SK-N-SH (cell line): Measurements from ENCODE around the gene ANKRD34A. TPM values are rescaled to one million over a fixed set of nuclear protein-coding genes. Genes with fewer than 3 reads are reported as not detected.
A peak's percentile ranks its signal among the peaks of the same experiment; 100 is the strongest.

Experiments used
- CTCF ChIA-PET: fragments of 300-600, 350-600 bp; formaldehyde crosslinking; extraction: SDS; loops from one replicate; lab custom pipeline; 2021; lab: Yijun Ruan, JAX
- POLR2A ChIA-PET: fragments of 350-600 bp; sonication (Branson Sonifier 250); formaldehyde crosslinking; extraction: SDS; loops from one replicate; lab custom pipeline; 2020; ENCODE audit warnings: antibody characterized with exemption, inconsistent platforms; lab: Yijun Ruan, JAX
- DNase-seq: peaks from one replicate; pipeline ENCODE4 v3.0.0; 2012
- H2AFZ ChIP-seq: fragments of 200-600 bp; sonication (generic); 2 replicates; pipeline ENCODE4 v1.8.1; 2016; ENCODE audit warnings: antibody characterized with exemption, mild to moderate bottlenecking, low read depth
- H3F3A ChIP-seq: fragments of 200-600 bp; sonication (generic); replicated peaks from 2 replicates; pipeline ENCODE3; 2016; ENCODE audit warnings: antibody characterized with exemption, mild to moderate bottlenecking; ENCODE audit not compliant: insufficient read depth
- H3K27ac ChIP-seq, 2 experiments: fragments of 200-500 bp in 1 of 2; fragments of 200-600 bp in 1 of 2; sonication (Bioruptor generic) in 1 of 2; sonication (generic), shearing (Covaris generic) in 1 of 2; 2 replicates each; pipeline versions ENCODE4 v1.5.1 to v1.6.1; 2014 to 2016; ENCODE audit warnings: low read depth in 2 of 2, inconsistent platforms in 1 of 2, low read length in 1 of 2, mild to moderate bottlenecking in 1 of 2, mixed read lengths in 1 of 2
- H3K27me3 ChIP-seq: fragments of 200-600 bp; sonication (generic), shearing (Covaris generic); 2 replicates; pipeline ENCODE4 v1.6.1; 2016; ENCODE audit warnings: mixed run types; ENCODE audit not compliant: insufficient read depth
- H3K36me3 ChIP-seq, 2 experiments: fragments of 200-500 bp in 1 of 2; fragments of 200-600 bp in 1 of 2; sonication (Bioruptor generic) in 1 of 2; sonication (generic) in 1 of 2; replicated peaks in 1 of 2; 2 replicates each; pipeline versions ENCODE3 to v1.5.1; 2014 to 2016; ENCODE audit warnings: low read length in 1 of 2, mild to moderate bottlenecking in 1 of 2; ENCODE audit not compliant: insufficient read depth in 2 of 2, control insufficient read depth in 1 of 2
- H3K4me1 ChIP-seq, 2 experiments: fragments of 200-500 bp in 1 of 2; fragments of 200-600 bp in 1 of 2; sonication (Bioruptor generic) in 1 of 2; sonication (generic), shearing (Covaris generic) in 1 of 2; 2 replicates each; pipeline versions ENCODE4 v1.5.1 to v1.6.1; 2014 to 2016; ENCODE audit warnings: low read depth in 1 of 2, low read length in 1 of 2, mixed run types in 1 of 2; ENCODE audit not compliant: insufficient read depth in 2 of 2, control insufficient read depth in 1 of 2
- H3K4me2 ChIP-seq: fragments of 200-600 bp; sonication (generic), shearing (Covaris generic); 2 replicates; pipeline ENCODE4 v1.6.1; 2017; ENCODE audit warnings: mixed run types
- H3K4me3 ChIP-seq, 2 experiments: fragments of 200-500 bp in 1 of 2; fragments of 200-600 bp in 1 of 2; sonication (Bioruptor generic) in 1 of 2; sonication (generic), shearing (Covaris generic) in 1 of 2; 2 replicates each; pipeline versions ENCODE4 v1.5.1 to v1.8.1; 2014 to 2016; ENCODE audit warnings: low read depth in 2 of 2, inconsistent platforms in 1 of 2, low read length in 1 of 2, mild to moderate bottlenecking in 1 of 2, mixed read lengths in 1 of 2, moderate library complexity in 1 of 2
- H3K79me2 ChIP-seq: fragments of 200-600 bp; sonication (generic); 2 replicates; pipeline ENCODE4 v1.8.1; 2017; ENCODE audit warnings: mild to moderate bottlenecking; ENCODE audit not compliant: insufficient read depth
- H3K9ac ChIP-seq: fragments of 200-600 bp; sonication (generic); 2 replicates; pipeline ENCODE4 v1.6.1; 2017; ENCODE audit warnings: mixed run types
- H3K9me2 ChIP-seq: fragments of 200-600 bp; sonication (generic); 2 replicates; pipeline ENCODE4 v1.6.1; 2017; ENCODE audit warnings: mixed run types
- H3K9me3 ChIP-seq: fragments of 200-600 bp; sonication (generic); 2 replicates; pipeline ENCODE4 v1.6.1; 2017; ENCODE audit warnings: mixed run types, mild to moderate bottlenecking, moderate library complexity
- H4K20me1 ChIP-seq: fragments of 200-600 bp; sonication (generic); 2 replicates; pipeline ENCODE4 v1.6.1; 2017; ENCODE audit warnings: mild to moderate bottlenecking, mixed run types; ENCODE audit not compliant: insufficient read depth
- CHD2 ChIP-seq: fragments of 150-350 bp; IDR thresholded peaks from 2 replicates; pipeline ENCODE4 v1.6.1; 2018; ENCODE audit warnings: low read length; ENCODE audit not compliant: partially characterized antibody
- ELF1 ChIP-seq: IDR thresholded peaks from 2 replicates; pipeline ENCODE4 v1.4.0; 2012
- EP300 ChIP-seq, 2 experiments: IDR thresholded peaks; 2 replicates each; pipeline versions ENCODE4 v1.4.0 to v1.6.1; 2012; ENCODE audit warnings: borderline replicate concordance in 1 of 2, low read depth in 1 of 2, low read length in 1 of 2
- GABPA ChIP-seq: IDR thresholded peaks from 2 replicates; pipeline ENCODE4 v1.4.0; 2012; ENCODE audit warnings: low read depth, mild to moderate bottlenecking
- MAX ChIP-seq: IDR thresholded peaks from 2 replicates; pipeline ENCODE4 v1.4.0; 2012; ENCODE audit warnings: low read depth
- NFIC ChIP-seq: IDR thresholded peaks from 2 replicates; pipeline ENCODE4 v1.4.0; 2012; ENCODE audit warnings: borderline replicate concordance
- NRF1 ChIP-seq: IDR thresholded peaks from 2 replicates; pipeline ENCODE4 v1.6.1; 2012; ENCODE audit warnings: low read depth, mild to moderate bottlenecking, low read length
- POLR2AphosphoS5 ChIP-seq: IDR thresholded peaks from 2 replicates; pipeline ENCODE4 v1.6.1; 2012; ENCODE audit warnings: low read depth, low read length
- REST ChIP-seq: IDR thresholded peaks from 2 replicates; pipeline ENCODE4 v1.6.1; 2012; ENCODE audit warnings: mild to moderate bottlenecking, low read depth, low read length, moderate library complexity
- RFX5 ChIP-seq: IDR thresholded peaks from 2 replicates; pipeline ENCODE4 v1.6.1; 2012; ENCODE audit warnings: mild to moderate bottlenecking, improper control_type of control experiment, low read length
- RXRA ChIP-seq: IDR thresholded peaks from 2 replicates; pipeline ENCODE4 v1.4.0; 2012; ENCODE audit warnings: low read depth, mild to moderate bottlenecking, borderline replicate concordance
- SIN3A ChIP-seq: IDR thresholded peaks from 2 replicates; pipeline ENCODE4 v1.6.1; 2012; ENCODE audit warnings: low read depth, mild to moderate bottlenecking, low read length, moderate library complexity, borderline replicate concordance
- TAF1 ChIP-seq: IDR thresholded peaks from 2 replicates; pipeline ENCODE4 v1.6.1; 2012; ENCODE audit warnings: low read depth, mild to moderate bottlenecking, low read length, moderate library complexity, borderline replicate concordance
- TCF12 ChIP-seq: IDR thresholded peaks from 2 replicates; pipeline ENCODE4 v1.4.0; 2012
- USF2 ChIP-seq: fragments of 150-350 bp; IDR thresholded peaks from 2 replicates; pipeline ENCODE4 v1.6.1; 2017; ENCODE audit warnings: antibody characterized with exemption, low read length, low read depth, borderline replicate concordance
- YY1 ChIP-seq: IDR thresholded peaks from 2 replicates; pipeline ENCODE4 v1.4.0; 2012; ENCODE audit warnings: low read depth, mild to moderate bottlenecking
- WGBS: methylation state at CpG from one replicate; pipeline ENCODE4 v1.1.6; 2017; ENCODE audit warnings: low lambda C conversion rate; 5-methylcytosine and 5-hydroxymethylcytosine counted together
- polyA plus RNA-seq, 3 experiments: library from polyadenylated mRNA; depleted of rRNA; stranded (reverse); fragments of >200 nt; gene quantifications; 2 replicates each; pipeline ENCODE4 v1.2.3, GENCODE V29; 2012
- TF ChIP-seq, protein P1 (sequence below): IDR thresholded peaks from 2 replicates; pipeline ENCODE4 v1.4.0; 2012; ENCODE audit warnings: low read depth, borderline replicate concordance

Gene ANKRD34A
- polyA plus RNA-seq (2012; rRNA removed), result 2.6 and 3.6 TPM in 2 replicates
- 1.7 and 2.4 TPM in 2 replicates for polyA plus RNA-seq (2012; cell fraction: cytosol; rRNA removed)
- 9.4 and 13.1 TPM in 2 replicates for polyA plus RNA-seq (2012; cell fraction: nucleus; rRNA removed)

DNA sequence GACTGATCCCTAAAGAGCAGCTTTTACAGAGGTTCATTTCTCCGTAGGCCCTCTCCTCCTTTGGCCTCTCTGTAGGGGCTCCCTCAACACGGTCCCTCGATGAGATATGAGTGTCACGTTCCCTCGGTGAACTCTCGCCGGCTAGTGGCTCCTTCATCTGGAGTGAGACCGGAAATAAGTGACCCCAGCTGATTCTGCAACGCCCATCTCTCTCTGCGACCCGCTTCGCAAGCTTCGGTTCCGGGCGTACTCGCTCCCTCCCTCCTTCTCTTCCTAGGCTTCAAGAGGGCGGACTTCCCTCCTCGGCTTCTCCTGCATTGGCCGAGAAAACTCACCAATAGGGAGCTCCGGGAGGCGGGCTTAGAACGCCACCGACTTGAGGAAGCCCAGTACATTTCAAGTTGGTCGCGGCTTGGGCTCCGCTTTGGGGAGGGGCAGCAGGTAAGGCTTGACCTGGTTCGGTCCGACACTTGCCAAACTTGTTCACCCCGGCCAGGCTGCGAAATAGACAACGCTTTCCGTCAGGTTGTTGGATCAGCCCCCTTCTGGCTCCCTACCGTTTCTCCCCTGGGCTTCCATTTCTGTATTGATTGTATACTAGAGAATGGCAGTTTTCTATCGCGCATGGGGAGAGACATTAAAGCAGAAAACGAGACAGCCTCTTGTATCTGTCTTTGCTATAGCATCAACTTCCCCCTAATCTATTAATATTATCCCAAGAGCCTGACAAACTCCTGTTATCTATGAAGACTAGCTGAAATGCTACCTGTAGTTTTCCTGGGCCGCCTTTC is at the start of gene ANKRD34A, which contains the start of gene POLR3GL:
Gene ANKRD34A, minus strand, starts transcription at position 248 of the 791 bp plus-strand sequence. CDS start 2,816 bp downstream, outside the sequence.
Gene POLR3GL, plus strand, starts transcription at position 363 of the 791 bp plus-strand sequence. CDS start 10,176 bp downstream, outside the sequence.
- WGBS, result 3% methylated on average over 10 of the region's 37 CpGs
- Histone ChIP-seq H4K20me1 (no peaks in the 10 kb centered on the region), H3F3A (peaks cover 24% of the 10 kb centered on the region), H2AFZ (peak within 1 kb of the TSS; percentile 92), H3K9me2 (no peaks in the 10 kb centered on the region), H3K27ac (peak within 1 kb of the TSS; percentile 83 to 98), H3K9me3 (no peaks in the 10 kb centered on the region), H3K4me2 (peak within 1 kb of the TSS; percentile 95), H3K36me3 (peaks cover 0 to 7% of the 10 kb centered on the region in 2 experiments), H3K4me1 (peaks cover 19 to 37% of the 10 kb centered on the region in 2 experiments), H3K79me2 (0 out of 2 replicates have a peak, but pooled peaks cover 4% of the 10 kb centered on the region), H3K9ac (peak within 1 kb of the TSS; percentile 56), H3K27me3 (no peaks in the 10 kb centered on the region), H3K4me3 (peak within 1 kb of the TSS; percentile 77 to 78)
- ChIA-PET POLR2A (interaction anchor here (0.6 to 3.8 kb wide), 5 partner anchors 15 to 118 kb away, joined by 3 to 31 read pairs (median 8); partner anchors contain the start of genes PEX11B, PIAS3 and RBM8A), CTCF (interaction anchor here (0.7 to 3.3 kb wide), 12 partner anchors 11 to 119 kb away, joined by 3 to 16 read pairs (median 4); partner anchors contain the start of genes NUDT17 and RBM8A)
- TF ChIP-seq RFX5, result peak; percentile 32; the same call in 1 of the 2 replicates
- no peak for TF ChIP-seq YY1
- TF ChIP-seq, protein P1, sequence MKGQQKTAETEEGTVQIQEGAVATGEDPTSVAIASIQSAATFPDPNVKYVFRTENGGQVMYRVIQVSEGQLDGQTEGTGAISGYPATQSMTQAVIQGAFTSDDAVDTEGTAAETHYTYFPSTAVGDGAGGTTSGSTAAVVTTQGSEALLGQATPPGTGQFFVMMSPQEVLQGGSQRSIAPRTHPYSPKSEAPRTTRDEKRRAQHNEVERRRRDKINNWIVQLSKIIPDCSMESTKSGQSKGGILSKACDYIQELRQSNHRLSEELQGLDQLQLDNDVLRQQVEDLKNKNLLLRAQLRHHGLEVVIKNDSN, result no peak; the same call in 1 of the 2 replicates
- TF ChIP-seq SIN3A, result peak; percentile 19; the same call in 1 of the 2 replicates
- TF ChIP-seq POLR2AphosphoS5, result peak; percentile 88
- peak; percentile 36 for TF ChIP-seq ELF1
- TF ChIP-seq MAX, result peak; percentile 30; the same call in 1 of the 2 replicates
- no peak for TF ChIP-seq CHD2
- no peak for TF ChIP-seq NRF1
- TF ChIP-seq NFIC, result no peak
- 0 out of 2 replicates have a peak, but pooled peaks have one; percentile 6 for TF ChIP-seq TCF12
- no peak for TF ChIP-seq REST
- peak; percentile 69 for TF ChIP-seq TAF1
- TF ChIP-seq USF2, result no peak
- TF ChIP-seq GABPA, result peak; percentile 65
- no peak for TF ChIP-seq EP300 (IDR thresholded peaks at IDR 0.05; ENCODE audit: borderline replicate concordance in 1 of 2, low read depth in 1 of 2, low read length in 1 of 2)
- TF ChIP-seq RXRA, result no peak
- DNase-seq, result peak; percentile 86
